Measurements from ENCODE around the gene ROR2. TPM values are rescaled to one million over a fixed set of nuclear protein-coding genes. Genes with fewer than 3 reads are reported as not detected.
"Not testable (repeated sequence)": the region's sequence is repeated elsewhere in the genome, so short reads cannot be mapped to it uniquely, and the experiment has no call there.

Gene ROR2
- total RNA-seq, 8 experiments from 2014 or later: 0.32 to 26.3 (median 7.4) TPM

- H3K4me3 ChIP-seq: no peak overlapping the region
- no peak overlapping the region for H3K27ac ChIP-seq
- H3K4me1 ChIP-seq (replicated peaks in 1 of 2): no peaks in the 10 kb centered on the region
- in situ Hi-C loops (cut with MboI; ENCODE audit: low pct_unique_long_range_greater_than_20kb in 2 of 9, low sequenced_read_pairs in 9 of 9, unreplicated experiment in 9 of 9): no loop called here
- no peak for ATAC-seq (replicated peaks in 6 of 8)
- 14 to 100% (median 50%) methylated on average over 2 of the region's 2 CpGs; no CpG with 5 or more reads in 3 of the 10 experiments for WGBS, 10 experiments
These were observed 309.6 kb downstream of the ROR2 start for GRCh38 chr9:91640428-91640827.

- Histone ChIP-seq H3K27ac (no peak overlapping the region), H3K4me3 (no peak overlapping the region), H3K4me1 (replicated peaks in 1 of 2) (no peaks in the 10 kb centered on the region)
- 20 to 100% (median 100%) methylated on average over 1 of the region's 1 CpG; no CpG with 5 or more reads in 2 of the 10 experiments for WGBS, 10 experiments
- ATAC-seq (replicated peaks in 6 of 8): peak in 1 of 8 experiments; percentile 42
- in situ Hi-C loops (cut with MboI; ENCODE audit: low pct_unique_long_range_greater_than_20kb in 2 of 9, low sequenced_read_pairs in 9 of 9, unreplicated experiment in 9 of 9): no loop called here
These were observed 311.0 kb downstream of the ROR2 start for GRCh38 chr9:91639054-91639453.

- H3K27ac ChIP-seq; in situ Hi-C loops (cut with MboI; ENCODE audit: low pct_unique_long_range_greater_than_20kb in 2 of 9, low sequenced_read_pairs in 9 of 9, unreplicated experiment in 9 of 9); ATAC-seq (replicated peaks in 6 of 8); H3K4me3 ChIP-seq; H3K4me1 ChIP-seq (replicated peaks in 1 of 2): not testable (repeated sequence)
- 60 to 83% (median 68%) methylated on average over 1 to 3 of the region's 7 CpGs; no CpG with 5 or more reads in 5 of the 10 experiments for WGBS, 10 experiments
These were observed 315.2 kb downstream of the ROR2 start for GRCh38 chr9:91634832-91635231.

GRCh38 chr9:91629718-91630117 is 320.3 kb downstream of the ROR2 start:
- Histone ChIP-seq H3K27ac (no peak overlapping the region), H3K4me3 (no peak overlapping the region), H3K4me1 (replicated peaks in 1 of 2) (no peaks in the 10 kb centered on the region)
- ATAC-seq (replicated peaks in 6 of 8): peak in 3 of 8 experiments; percentile 48 to 84 (median 51)
- in situ Hi-C loops (cut with MboI; ENCODE audit: low pct_unique_long_range_greater_than_20kb in 2 of 9, low sequenced_read_pairs in 9 of 9, unreplicated experiment in 9 of 9): no loop called here

GRCh38 chr9:91628892-91629291 is 321.1 kb downstream of the ROR2 start:
- no peak for ATAC-seq (replicated peaks in 6 of 8)
- 0 to 90% (median 76%) methylated on average over 1 of the region's 1 CpG; no CpG with 5 or more reads in 2 of the 10 experiments for whole genome bisulfite sequencing, 10 experiments
- Histone ChIP-seq H3K4me1 (replicated peaks in 1 of 2) (no peaks in the 10 kb centered on the region), H3K27ac (no peak overlapping the region), H3K4me3 (no peak overlapping the region)
- in situ Hi-C loops (cut with MboI; ENCODE audit: low pct_unique_long_range_greater_than_20kb in 2 of 9, low sequenced_read_pairs in 9 of 9, unreplicated experiment in 9 of 9): no loop called here

GRCh38 chr9:91625331-91625730 is 324.7 kb downstream of the ROR2 start:
- no peak for ATAC-seq (replicated peaks in 6 of 8)
- 0 to 60% (median 27%) methylated on average over 1 of the region's 1 CpG; no CpG with 5 or more reads in 2 of the 10 experiments for WGBS, 10 experiments

GRCh38 chr9:91623004-91623403 is 327.0 kb downstream of the ROR2 start:
- Histone ChIP-seq H3K4me3 (no peak overlapping the region), H3K4me1 (replicated peaks in 1 of 2) (no peaks in the 10 kb centered on the region), H3K27ac (no peak overlapping the region)
- no peak for ATAC-seq (replicated peaks in 6 of 8)
- in situ Hi-C loops (cut with MboI; ENCODE audit: low pct_unique_long_range_greater_than_20kb in 2 of 9, low sequenced_read_pairs in 9 of 9, unreplicated experiment in 9 of 9): no loop called here

More at GRCh38 chr9:91625331-91625730, 324.7 kb downstream of the ROR2 start:
- no peak overlapping the region for H3K27ac ChIP-seq
- no peak overlapping the region for H3K4me3 ChIP-seq
- H3K4me1 ChIP-seq (replicated peaks in 1 of 2): no peaks in the 10 kb centered on the region
- in situ Hi-C loops (cut with MboI; ENCODE audit: low pct_unique_long_range_greater_than_20kb in 2 of 9, low sequenced_read_pairs in 9 of 9, unreplicated experiment in 9 of 9): no loop called here

- ATAC-seq (replicated peaks in 6 of 8); H3K4me3 ChIP-seq; in situ Hi-C loops (cut with MboI; ENCODE audit: low pct_unique_long_range_greater_than_20kb in 2 of 9, low sequenced_read_pairs in 9 of 9, unreplicated experiment in 9 of 9); H3K4me1 ChIP-seq (replicated peaks in 1 of 2); H3K27ac ChIP-seq: not testable (repeated sequence)
- WGBS, 10 experiments: 74 to 100% (median 95%) methylated on average over 1 to 3 of the region's 3 CpGs; no CpG with 5 or more reads in 3 of the 10 experiments
These were observed 327.9 kb downstream of the ROR2 start for GRCh38 chr9:91622121-91622520.

GRCh38 chr9:91614044-91614443 is 336.0 kb downstream of the ROR2 start:
- ATAC-seq (replicated peaks in 6 of 8); in situ Hi-C loops (cut with MboI; ENCODE audit: low pct_unique_long_range_greater_than_20kb in 2 of 9, low sequenced_read_pairs in 9 of 9, unreplicated experiment in 9 of 9); H3K27ac ChIP-seq; H3K4me3 ChIP-seq; H3K4me1 ChIP-seq (replicated peaks in 1 of 2): not testable (repeated sequence)
- 100% methylated on average over 1 of the region's 2 CpGs; no CpG with 5 or more reads in 8 of the 10 experiments for WGBS, 10 experiments

GRCh38 chr9:91611582-91611981 is 338.4 kb downstream of the ROR2 start:
- H3K27ac ChIP-seq: no peak overlapping the region
- no peak overlapping the region for H3K4me3 ChIP-seq
- in situ Hi-C loops (cut with MboI; ENCODE audit: low pct_unique_long_range_greater_than_20kb in 2 of 9, low sequenced_read_pairs in 9 of 9, unreplicated experiment in 9 of 9): no loop called here
- no peak for ATAC-seq (replicated peaks in 6 of 8)
- H3K4me1 ChIP-seq (replicated peaks in 1 of 2): no peaks in the 10 kb centered on the region
- 4 to 100% (median 70%) methylated on average over 1 to 5 of the region's 5 CpGs; no CpG with 5 or more reads in 1 of the 10 experiments for WGBS, 10 experiments

GRCh38 chr9:91606255-91606995 is 343.6 kb downstream of the ROR2 start:
- H3K27ac ChIP-seq: no peak overlapping the region
- H3K4me1 ChIP-seq (replicated peaks in 1 of 2): no peaks in the 10 kb centered on the region
- H3K4me3 ChIP-seq: no peak overlapping the region
- 52 to 100% (median 95%) methylated on average over 1 to 2 of the region's 2 CpGs; no CpG with 5 or more reads in 4 of the 10 experiments for WGBS, 10 experiments
- ATAC-seq (replicated peaks in 6 of 8): no peak
- in situ Hi-C loops (cut with MboI; ENCODE audit: low pct_unique_long_range_greater_than_20kb in 2 of 9, low sequenced_read_pairs in 9 of 9, unreplicated experiment in 9 of 9): no loop called here

GRCh38 chr9:91604451-91605179 is 345.4 kb downstream of the ROR2 start:
- no peak for ATAC-seq (replicated peaks in 6 of 8)
- no peak overlapping the region for H3K4me3 ChIP-seq
- H3K4me1 ChIP-seq (replicated peaks in 1 of 2): no peaks in the 10 kb centered on the region
- WGBS, 10 experiments: 25 to 100% (median 83%) methylated on average over 1 to 3 of the region's 3 CpGs; no CpG with 5 or more reads in 1 of the 10 experiments
- H3K27ac ChIP-seq: no peak overlapping the region
- in situ Hi-C loops (cut with MboI; ENCODE audit: low pct_unique_long_range_greater_than_20kb in 2 of 9, low sequenced_read_pairs in 9 of 9, unreplicated experiment in 9 of 9): no loop called here

- Histone ChIP-seq H3K27ac (no peak overlapping the region), H3K4me3 (no peak overlapping the region), H3K4me1 (replicated peaks in 1 of 2) (no peaks in the 10 kb centered on the region)
- 0 to 92% (median 67%) methylated on average over 1 to 3 of the region's 3 CpGs; no CpG with 5 or more reads in 3 of the 10 experiments for WGBS, 10 experiments
- in situ Hi-C loops (cut with MboI; ENCODE audit: low pct_unique_long_range_greater_than_20kb in 2 of 9, low sequenced_read_pairs in 9 of 9, unreplicated experiment in 9 of 9): no loop called here
- peak in 3 of 8 experiments; percentile 25 to 92 (median 76) for ATAC-seq (replicated peaks in 6 of 8)
These were observed 346.1 kb downstream of the ROR2 start for GRCh38 chr9:91603932-91604331.
